ENCODE results near the gene ATXN7L1.

The ATXN7L1 gene

DNA sequence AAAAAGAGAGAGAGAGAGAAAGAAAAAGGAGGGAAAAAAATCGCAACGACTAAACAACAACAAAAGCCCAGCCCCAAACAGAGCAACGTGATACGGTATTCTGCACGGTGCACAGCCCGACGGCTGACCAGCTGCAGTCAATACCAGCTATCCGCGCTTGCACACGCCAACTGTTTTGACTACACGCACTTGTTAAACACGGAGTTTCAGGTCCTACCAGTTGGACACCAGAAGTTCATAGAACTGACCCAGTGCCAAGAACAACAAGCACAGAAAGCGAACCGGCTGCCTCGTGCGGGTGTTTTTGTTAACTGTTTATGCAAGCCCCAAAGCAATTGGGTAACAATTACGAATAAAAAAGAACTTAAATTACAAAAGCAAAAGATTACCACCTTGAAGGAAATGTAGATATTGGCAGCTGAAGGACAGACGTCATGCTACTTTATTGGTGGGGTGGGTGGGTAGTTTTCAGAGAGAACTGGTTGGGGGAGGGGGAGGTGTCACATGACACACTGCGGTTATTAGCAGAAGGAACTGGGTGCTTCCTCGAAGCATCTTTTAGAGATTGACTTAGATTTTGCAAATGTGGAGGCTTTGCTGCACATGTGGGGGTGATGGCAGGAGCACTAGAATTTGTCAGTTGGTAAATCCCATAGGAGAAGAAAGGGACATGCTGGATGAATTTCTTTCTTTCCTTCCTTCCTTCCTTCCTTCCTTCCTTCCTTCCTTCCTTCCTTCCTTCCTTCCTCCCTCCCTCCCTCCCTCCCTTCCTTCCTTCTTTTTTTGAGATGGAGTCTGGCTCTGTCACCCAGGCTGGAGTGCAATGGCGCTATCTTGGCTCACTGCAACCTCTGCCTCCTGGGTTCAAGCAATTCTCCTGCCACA is 184.5 kb downstream of the ATXN7L1 start:
- no peak for DNase-seq

- no peak for DNase-seq
Measured at GRCh38 chr7:105691082-105691679, 185.2 kb downstream of the ATXN7L1 start.

DNA sequence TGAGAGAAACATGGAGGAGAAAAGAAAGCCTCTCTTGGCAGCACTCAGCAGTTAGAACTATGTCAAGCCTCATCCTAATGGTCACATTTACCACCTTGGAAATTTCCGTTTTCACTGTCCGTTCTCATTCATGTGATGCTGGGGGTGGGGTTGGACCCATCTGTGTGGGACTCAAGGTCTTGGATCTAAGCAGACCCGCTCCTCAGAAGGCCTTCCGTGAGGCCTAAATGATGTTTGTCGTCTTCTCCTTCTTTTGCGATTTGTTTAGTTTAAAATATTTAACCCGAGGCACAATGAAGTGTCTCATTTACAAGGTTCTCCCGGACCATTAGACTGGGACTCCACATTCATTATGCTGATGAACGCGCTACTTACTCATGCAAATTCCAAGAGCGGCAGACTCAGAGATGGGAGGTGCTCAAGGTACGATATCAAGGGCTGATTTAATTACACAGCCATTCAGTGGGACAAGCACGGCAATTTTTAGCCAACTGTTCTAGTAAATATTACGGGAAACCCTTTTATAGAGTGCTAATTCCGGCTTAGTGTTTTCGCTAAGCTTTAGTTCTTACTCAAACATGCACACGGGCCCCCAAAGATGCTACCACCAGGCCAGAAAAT is 186.0 kb downstream of the ATXN7L1 start:
- no peak for DNase-seq

- DNase-seq: no peak
Measured at GRCh38 chr7:105689067-105689819, 187.2 kb downstream of the ATXN7L1 start.

DNA sequence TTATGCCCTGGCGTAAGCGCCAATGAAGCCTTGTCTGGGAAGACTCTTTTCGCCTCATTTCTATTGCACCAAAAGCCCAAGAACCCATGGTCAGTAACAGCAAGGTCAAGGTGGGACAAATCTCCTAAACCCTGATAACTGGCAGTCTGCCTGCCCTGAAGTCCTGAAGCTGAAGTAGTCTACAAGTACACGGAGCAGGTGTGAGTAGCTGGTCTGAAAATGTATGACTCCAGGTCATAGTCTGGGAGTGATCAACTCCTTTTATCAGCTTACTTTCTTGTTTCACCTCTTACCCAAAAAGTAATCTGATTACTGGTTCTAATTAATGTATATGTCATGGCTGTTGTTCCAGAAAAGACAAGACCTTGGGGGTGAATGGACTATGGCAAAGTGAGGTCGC is 187.8 kb downstream of the ATXN7L1 start:
- no peak for DNase-seq

- no peak for DNase-seq
Measured at GRCh38 chr7:105685161-105685560, 191.2 kb downstream of the ATXN7L1 start.

GRCh38 chr7:105682341-105683060 is 193.9 kb downstream of the ATXN7L1 start:
- no peak for DNase-seq

- DNase-seq: no peak
Measured at GRCh38 chr7:105680505-105681187, 195.8 kb downstream of the ATXN7L1 start.

DNA sequence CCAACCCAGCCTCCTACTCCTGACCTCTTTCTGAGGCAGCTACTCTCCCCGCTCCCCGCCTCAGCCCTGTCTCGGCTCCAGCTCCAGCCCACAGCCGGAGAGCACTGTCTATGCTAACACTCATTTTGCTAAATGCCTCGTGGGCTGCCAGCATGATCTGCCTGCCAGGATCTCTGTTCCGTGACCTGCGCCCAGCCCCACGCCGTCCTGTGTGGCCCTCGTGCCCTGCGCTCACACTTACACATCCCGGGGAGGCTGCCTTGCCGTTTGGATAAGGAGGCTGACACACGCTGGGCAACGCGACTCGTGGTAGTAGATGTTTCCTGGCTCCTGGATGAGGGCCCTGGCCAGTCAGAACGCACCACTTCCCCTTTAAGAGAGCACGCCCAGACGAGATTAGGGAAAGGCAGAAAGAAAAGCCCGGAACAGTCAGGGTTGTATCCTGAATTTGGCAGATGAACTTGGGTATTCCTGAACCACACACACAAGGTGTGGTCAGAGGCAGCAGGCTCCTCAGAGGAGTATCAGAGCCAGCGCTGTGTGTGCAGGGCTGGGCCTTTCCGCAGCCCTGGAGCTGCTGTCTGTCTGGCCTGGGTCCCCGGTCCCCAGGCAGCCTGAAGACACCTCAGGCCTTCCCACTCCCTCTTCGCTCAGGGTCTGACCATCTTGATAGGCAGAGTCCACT is 197.4 kb downstream of the ATXN7L1 start:
- DNase-seq: peak; percentile 81

GRCh38 chr7:105677817-105678573 is 198.4 kb downstream of the ATXN7L1 start:
- DNase-seq: no peak

DNA sequence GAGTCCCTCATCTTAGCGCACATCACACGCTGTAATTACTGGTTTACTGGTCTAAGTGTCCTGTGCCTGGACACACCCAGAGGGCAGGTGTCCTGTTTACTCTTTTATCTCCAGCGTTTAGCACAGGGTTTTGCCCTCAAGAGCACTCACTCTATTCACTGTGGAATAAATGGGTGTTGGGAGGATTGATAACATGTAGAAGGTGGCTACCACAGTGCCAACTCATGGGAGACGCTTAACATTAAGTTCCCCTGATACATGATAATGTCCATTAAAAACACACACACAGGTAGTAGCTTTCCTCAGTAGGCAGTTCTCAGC is 199.0 kb downstream of the ATXN7L1 start:
- DNase-seq: no peak

DNA sequence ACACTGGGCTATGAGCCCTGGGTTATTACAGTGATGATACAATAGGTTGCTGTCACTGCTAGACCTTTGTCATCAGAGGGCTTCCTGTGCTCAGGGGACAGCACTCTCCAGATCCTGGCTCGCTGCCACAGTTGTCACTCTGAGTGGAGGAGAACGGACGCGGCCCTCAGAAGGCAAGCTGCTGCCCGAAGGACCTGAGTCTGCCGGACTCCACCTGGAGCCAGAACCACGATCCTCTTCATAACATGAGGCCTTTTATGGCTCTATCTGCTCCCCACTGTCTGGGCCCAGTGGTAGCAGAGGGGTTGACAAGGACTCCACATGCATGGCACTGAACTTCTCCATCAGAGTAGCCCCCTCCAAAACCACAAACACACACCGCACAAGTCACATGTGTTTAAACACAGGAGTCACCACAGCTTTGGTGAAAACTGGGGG is 200.4 kb downstream of the ATXN7L1 start:
- DNase-seq: no peak

GRCh38 chr7:105674200-105674920 is 202.0 kb downstream of the ATXN7L1 start:
- no peak for DNase-seq

GRCh38 chr7:105673367-105674084 is 202.9 kb downstream of the ATXN7L1 start:
- no peak for DNase-seq

DNA sequence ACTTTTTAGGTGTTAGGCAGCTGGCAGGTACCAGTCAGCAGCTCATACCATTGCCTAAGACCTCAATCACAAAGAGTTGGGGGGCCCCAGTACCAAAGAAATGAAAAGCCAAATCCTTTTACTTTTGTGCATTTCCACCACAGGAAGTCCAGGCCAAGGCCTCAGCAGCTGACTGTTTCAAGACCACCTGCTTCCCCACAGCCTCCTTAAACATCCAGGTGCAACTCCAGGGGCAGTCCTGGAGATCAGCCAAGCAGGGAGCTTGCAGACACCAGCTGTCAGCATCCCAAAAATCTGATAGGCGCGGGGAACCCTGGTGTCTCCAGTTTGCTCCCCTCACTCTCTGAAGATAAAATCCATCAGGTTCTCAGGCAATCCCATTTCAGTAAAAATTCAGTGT is 203.6 kb downstream of the ATXN7L1 start:
- DNase-seq: no peak

DNA sequence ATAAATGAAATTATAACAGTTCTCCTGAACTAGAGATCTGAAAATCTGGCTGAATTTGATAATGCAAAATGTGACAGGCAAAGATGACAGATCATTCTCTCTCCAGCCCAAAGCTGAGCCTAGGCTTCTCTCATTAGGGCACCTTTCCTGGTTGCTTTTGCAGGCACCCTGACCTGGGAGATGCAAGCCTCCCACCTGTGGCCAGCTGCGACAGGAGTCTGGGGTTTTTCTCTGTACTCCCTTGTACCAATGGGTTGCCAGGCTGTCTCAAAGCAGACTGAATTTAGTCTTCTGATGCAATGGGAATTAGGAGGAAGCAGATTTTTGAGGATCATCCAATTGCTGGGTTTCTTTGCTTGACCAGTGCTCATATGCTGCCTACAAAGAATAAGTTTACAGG is 210.1 kb downstream of the ATXN7L1 start:
- no peak for DNase-seq

DNA sequence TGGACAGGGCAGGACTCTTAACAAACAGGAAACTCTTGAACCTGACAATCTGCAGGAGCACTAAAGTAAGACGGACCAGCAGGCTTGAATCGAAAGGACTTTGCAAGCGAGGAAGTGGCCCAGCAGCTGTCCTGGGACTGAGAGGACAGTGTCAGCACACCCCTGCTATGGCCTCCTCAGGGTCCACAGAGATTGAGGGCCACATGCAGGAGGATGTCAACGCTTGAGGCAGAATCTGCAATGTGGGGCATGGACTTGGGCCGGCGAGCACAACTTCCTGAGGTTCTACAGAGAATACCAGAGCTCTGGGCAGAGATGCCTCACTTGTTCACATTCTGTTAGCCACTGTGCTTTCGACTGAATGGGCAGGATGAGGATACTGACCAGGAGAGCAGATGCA is 210.7 kb downstream of the ATXN7L1 start:
- DNase-seq: no peak

DNA sequence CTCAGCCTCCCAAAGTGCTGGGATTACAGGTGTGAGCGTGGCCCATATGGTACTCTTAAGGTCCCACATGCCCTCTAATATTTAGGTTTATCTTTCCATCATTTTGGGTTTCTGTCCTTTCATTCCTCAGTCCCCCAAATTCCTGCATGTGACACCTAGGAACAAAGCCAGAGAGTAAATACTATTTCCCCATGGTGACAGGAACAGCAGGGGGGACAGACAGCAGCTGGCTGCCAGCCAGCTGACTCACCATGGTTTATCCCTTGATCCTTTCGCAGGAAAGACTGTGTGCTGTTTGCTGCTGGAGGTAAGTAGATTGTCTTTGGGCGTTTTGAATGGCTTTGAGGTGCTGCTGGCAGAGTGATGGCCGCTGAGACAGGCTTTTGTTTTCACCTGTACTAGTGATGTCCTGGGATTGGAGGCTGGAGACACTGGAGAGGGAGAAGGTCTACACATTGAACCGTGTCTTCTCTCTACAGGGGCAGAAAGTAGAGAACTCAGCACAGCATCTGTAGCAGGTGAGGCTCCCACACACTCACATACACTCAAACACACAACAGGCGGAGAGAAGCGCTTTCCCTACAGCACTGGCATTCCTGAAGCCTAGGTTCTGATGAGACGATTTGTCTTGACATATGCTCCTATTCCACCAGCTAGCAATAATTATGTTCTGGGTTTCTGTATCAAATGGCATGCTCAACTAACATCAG is 211.4 kb downstream of the ATXN7L1 start:
- DNase-seq: no peak

DNA sequence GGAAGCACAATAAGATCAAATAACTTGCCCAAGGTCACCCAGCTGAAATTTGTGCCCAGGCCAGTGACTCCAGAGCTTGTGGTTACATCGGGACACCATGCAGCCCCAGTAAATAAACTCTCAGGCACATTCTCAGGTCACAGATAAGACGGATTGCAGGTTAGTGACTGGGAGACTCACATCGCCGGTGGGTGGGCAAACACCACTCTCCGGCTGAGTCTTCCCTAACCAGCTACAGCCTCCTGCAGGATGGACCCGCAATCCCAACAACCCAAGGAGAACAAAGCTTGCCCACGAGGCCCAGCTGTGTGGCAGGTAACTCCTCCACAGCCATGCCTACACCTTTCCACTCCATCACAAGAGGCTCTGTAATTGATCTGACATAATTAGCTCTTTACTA is 213.4 kb downstream of the ATXN7L1 start:
- DNase-seq: no peak

All from NCI-H226 (cell line).